A673 (cell line): Measurements from ENCODE around the gene FARP1. TPM values are rescaled to one million over a fixed set of nuclear protein-coding genes. Genes with fewer than 3 reads are reported as not detected.
A peak's percentile ranks its signal among the peaks of the same experiment; 100 is the strongest.

Experiments used
- BruUV-seq: library from RNA; stranded (reverse); fragments of 400-500 nt; replicated peaks from 2 replicates; lab custom pipeline; 2021; lab: Mats Ljungman, UMichigan
- CTCF ChIA-PET: fragments of 300-600 bp; sonication (Branson Sonifier 250); formaldehyde crosslinking; loops from one replicate; lab custom pipeline; 2022; ENCODE audit warnings: antibody characterized with exemption; lab: Charles Lee
- POLR2A ChIA-PET: fragments of 300-600 bp; sonication (Branson Sonifier 250); formaldehyde crosslinking; loops from one replicate; lab custom pipeline; 2022; ENCODE audit warnings: antibody characterized with exemption; ENCODE audit not compliant: low non-redundant PET; lab: Charles Lee
- DNase-seq: peaks from one replicate; pipeline ENCODE4 v3.0.0-alpha.2; 2015; ENCODE audit warnings: low spot score
- H3K27ac ChIP-seq: fragments of 200-600 bp; sonication (generic); 2 replicates; pipeline ENCODE4 v1.5.1; 2016; ENCODE audit warnings: mixed run types, low read depth, mild to moderate bottlenecking, mixed read lengths, antibody characterized with exemption, low read length; ENCODE audit not compliant: poor library complexity, severe bottlenecking
- H3K27me3 ChIP-seq: fragments of 200-600 bp; sonication (generic); replicated peaks from 2 replicates; pipeline ENCODE4 v1.6.1; 2017; ENCODE audit warnings: mixed run types, low read depth, mild to moderate bottlenecking, mixed read lengths, antibody characterized with exemption, low read length; ENCODE audit not compliant: insufficient read depth, poor library complexity
- H3K36me3 ChIP-seq: fragments of 200-600 bp; sonication (generic); 2 replicates; pipeline ENCODE4 v1.6.1; 2016; ENCODE audit warnings: mixed run types, mild to moderate bottlenecking, mixed read lengths, antibody characterized with exemption, low read length; ENCODE audit not compliant: insufficient read depth, poor library complexity, severe bottlenecking
- H3K4me1 ChIP-seq: fragments of 200-600 bp; sonication (generic); 2 replicates; pipeline ENCODE4 v1.6.1; 2017; ENCODE audit warnings: mixed run types, mild to moderate bottlenecking, mixed read lengths, antibody characterized with exemption, low read length; ENCODE audit not compliant: insufficient read depth, poor library complexity, severe bottlenecking
- H3K4me3 ChIP-seq: fragments of 200-600 bp; sonication (generic); 2 replicates; pipeline ENCODE4 v1.5.1; 2016; ENCODE audit warnings: low read depth, mixed run types, mild to moderate bottlenecking, mixed read lengths, low read length; ENCODE audit not compliant: poor library complexity, severe bottlenecking
- H3K9me3 ChIP-seq: fragments of 200-600 bp; sonication (generic); 2 replicates; pipeline ENCODE4 v1.6.1; 2016; ENCODE audit warnings: mixed run types, low read depth, mild to moderate bottlenecking, mixed read lengths, antibody characterized with exemption, low read length; ENCODE audit not compliant: poor library complexity, severe bottlenecking
- CTCF ChIP-seq: fragments of 300-800, 200-600 bp; sonication (generic); conservative IDR thresholded peaks from 2 replicates; pipeline ENCODE4 v1.5.1; 2017; ENCODE audit warnings: low read depth, mild to moderate bottlenecking, antibody characterized with exemption, low read length, moderate library complexity, mixed read lengths
- EZH2 ChIP-seq: fragments of 200-600 bp; sonication (generic); IDR thresholded peaks from 2 replicates; pipeline ENCODE4 v1.6.1; 2017; ENCODE audit warnings: borderline replicate concordance, low read depth, mild to moderate bottlenecking, mixed read lengths, antibody characterized with exemption, low read length; ENCODE audit not compliant: poor library complexity, severe bottlenecking
- intact Hi-C: fragments of 100-400 bp; cut with micrococcal nuclease; formaldehyde crosslinking; loops from one replicate; pipeline ENCODE4 v1.10.0; 2022; ENCODE audit not compliant: unreplicated experiment
- total RNA-seq: library from RNA; stranded (reverse); gene quantifications from 2 replicates; pipeline ENCODE4 v1.2.3, GENCODE V29; 2021

Gene FARP1
- total RNA-seq, 1 experiment from 2014 or later, result 177 TPM

DNA sequence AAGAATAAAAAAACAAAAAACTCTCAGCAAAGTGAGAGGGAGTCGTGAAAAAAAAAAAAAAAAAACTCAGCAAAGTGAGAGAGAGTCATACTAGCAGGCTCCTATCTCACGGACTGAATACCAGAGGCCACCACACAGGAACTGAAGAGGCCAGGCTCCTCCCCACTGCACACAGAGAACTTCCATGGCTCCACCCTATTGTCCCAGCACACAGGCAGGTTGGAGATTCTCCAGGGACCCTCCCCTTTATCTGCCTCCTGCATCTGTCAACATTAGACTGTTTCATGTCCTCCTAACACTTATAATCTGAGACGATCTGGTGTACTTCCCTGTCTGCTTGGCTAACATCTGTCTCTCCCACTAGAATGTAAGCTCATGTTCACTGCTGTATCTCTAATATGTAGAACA lies 37.0 kb upstream of the FARP1 start:
- H3K36me3 ChIP-seq, result no peaks in the 10 kb centered on the region
- TF ChIP-seq EZH2, result no peak
- no peak for TF ChIP-seq CTCF
- H3K4me3 ChIP-seq, result no peak overlapping the region
- BruUV-seq, result no TSS peak
- peak; percentile 33 for DNase-seq
- ChIA-PET CTCF (no interaction called here), POLR2A (no interaction called here)
- H3K4me1 ChIP-seq, result peaks cover 5% of the 10 kb centered on the region
- H3K27me3 ChIP-seq, result no peaks in the 10 kb centered on the region
- no peak overlapping the region for H3K27ac ChIP-seq
- intact Hi-C loops, result no loop called here
- H3K9me3 ChIP-seq, result no peaks in the 10 kb centered on the region

DNA sequence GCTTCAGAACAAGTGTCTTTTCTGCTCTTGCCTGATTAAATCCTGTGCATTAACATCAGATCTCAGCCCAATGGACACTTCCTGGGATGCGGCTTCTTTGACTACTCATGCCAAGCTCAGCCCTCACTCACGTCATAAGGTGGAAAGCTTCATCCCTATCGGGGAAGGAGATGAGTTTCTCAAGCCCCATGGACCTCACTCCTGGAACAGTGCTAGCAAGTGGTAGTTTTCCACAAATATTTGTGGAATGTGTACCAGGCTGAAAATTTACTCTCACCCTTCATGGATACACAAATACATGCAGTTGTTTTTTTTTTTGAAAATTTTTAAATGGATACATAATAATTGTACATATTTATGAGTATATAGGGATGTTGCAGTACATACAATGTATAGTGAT lies 34.6 kb upstream of the FARP1 start:
- no peak for DNase-seq
- intact Hi-C loops, result no loop called here
- Histone ChIP-seq H3K27ac (no peak overlapping the region), H3K9me3 (no peaks in the 10 kb centered on the region), H3K27me3 (no peaks in the 10 kb centered on the region), H3K4me3 (no peak overlapping the region), H3K36me3 (no peaks in the 10 kb centered on the region), H3K4me1 (peaks cover 5% of the 10 kb centered on the region)
- BruUV-seq, result no TSS peak
- TF ChIP-seq CTCF (no peak), EZH2 (no peak)
- POLR2A ChIA-PET, result no interaction called here
- CTCF ChIA-PET, result no interaction called here

GRCh38 chr13:98109226-98109853 lies 33.6 kb upstream of the FARP1 start:
- no peak for DNase-seq
- CTCF ChIA-PET, result no interaction called here
- intact Hi-C loops, result no loop called here
- H3K27me3 ChIP-seq, result no peaks in the 10 kb centered on the region
- TF ChIP-seq CTCF (no peak), EZH2 (no peak)
- no peaks in the 10 kb centered on the region for H3K36me3 ChIP-seq
- BruUV-seq, result no TSS peak
- no peaks in the 10 kb centered on the region for H3K9me3 ChIP-seq
- H3K4me1 ChIP-seq, result peaks cover 5% of the 10 kb centered on the region
- POLR2A ChIA-PET, result no interaction called here
- no peak overlapping the region for H3K4me3 ChIP-seq
- no peak overlapping the region for H3K27ac ChIP-seq
